WERI-Rb-1 (cell line): ENCODE data around the gene KIAA1328.

ENCODE experiments used
- DNase-seq: peaks from one replicate; pipeline ENCODE4 v3.0.0-alpha.2; 2020
- H3K27ac ChIP-seq: fragments of 250-450 bp; sonication (Bioruptor Pico); 2 replicates; pipeline ENCODE4 v1.5.1; 2020; ENCODE audit warnings: mild to moderate bottlenecking, moderate library complexity
- H3K27me3 ChIP-seq: fragments of 250-450 bp; sonication (Bioruptor Pico); 2 replicates; pipeline ENCODE4 v1.5.1; 2021; ENCODE audit warnings: mild to moderate bottlenecking, low read depth, moderate library complexity; ENCODE audit not compliant: insufficient read depth, severe bottlenecking
- H3K36me3 ChIP-seq: fragments of 250-450 bp; sonication (Bioruptor Pico); 2 replicates; pipeline ENCODE4 v1.5.1; 2020; ENCODE audit warnings: mild to moderate bottlenecking, moderate library complexity
- H3K4me3 ChIP-seq: 2 replicates; pipeline ENCODE4 v1.5.1; 2011; ENCODE audit warnings: low read depth, mild to moderate bottlenecking, control low read depth, low read length
- H3K9me3 ChIP-seq: fragments of 250-450 bp; sonication (Bioruptor Pico); 2 replicates; pipeline ENCODE4 v1.5.1; 2021; ENCODE audit warnings: mild to moderate bottlenecking, moderate library complexity; ENCODE audit not compliant: severe bottlenecking
- CTCF ChIP-seq: IDR thresholded peaks from 2 replicates; pipeline ENCODE4 v1.5.1; 2011; ENCODE audit warnings: low read depth, mild to moderate bottlenecking, control low read depth, inconsistent platforms, low read length

KIAA1328 gene

GRCh38 chr18:37252854-37253393, 424.0 kb downstream of the KIAA1328 start:
- no peak overlapping the region for H3K27ac ChIP-seq

GRCh38 chr18:37253394-37254235, 424.7 kb downstream of the KIAA1328 start:
- no peak for TF ChIP-seq CTCF
- no peak overlapping the region for H3K4me3 ChIP-seq
- no peak overlapping the region for H3K27ac ChIP-seq
- H3K9me3 ChIP-seq: no peaks in the 10 kb centered on the region
- DNase-seq: peak; percentile 33
- H3K36me3 ChIP-seq: no peaks in the 10 kb centered on the region
- no peaks in the 10 kb centered on the region for H3K27me3 ChIP-seq

More at GRCh38 chr18:37252854-37253393, 424.0 kb downstream of the KIAA1328 start:
- Histone ChIP-seq H3K36me3 (no peaks in the 10 kb centered on the region), H3K27me3 (no peaks in the 10 kb centered on the region), H3K9me3 (no peaks in the 10 kb centered on the region), H3K4me3 (no peak overlapping the region)
- DNase-seq: no peak
- no peak for TF ChIP-seq CTCF

- peak overlapping the region; percentile 35 for H3K4me3 ChIP-seq
- H3K36me3 ChIP-seq: no peaks in the 10 kb centered on the region
- H3K9me3 ChIP-seq: no peaks in the 10 kb centered on the region
- DNase-seq: no peak
- H3K27me3 ChIP-seq: no peaks in the 10 kb centered on the region
- no peak for TF ChIP-seq CTCF
- no peak overlapping the region for H3K27ac ChIP-seq
Measured at GRCh38 chr18:37254236-37254754, 425.4 kb downstream of the KIAA1328 start.

GRCh38 chr18:37254973-37255372, 426.0 kb downstream of the KIAA1328 start:
- H3K27me3 ChIP-seq: no peaks in the 10 kb centered on the region
- H3K36me3 ChIP-seq: no peaks in the 10 kb centered on the region
- H3K9me3 ChIP-seq: no peaks in the 10 kb centered on the region
- no peak for DNase-seq
- no peak for TF ChIP-seq CTCF
- H3K27ac ChIP-seq: no peak overlapping the region
- H3K4me3 ChIP-seq: no peak overlapping the region

GRCh38 chr18:37258131-37258530, 429.2 kb downstream of the KIAA1328 start:
- no peaks in the 10 kb centered on the region for H3K9me3 ChIP-seq
- DNase-seq: no peak

More at GRCh38 chr18:37258131-37258530, 429.2 kb downstream of the KIAA1328 start:
- Histone ChIP-seq H3K36me3 (no peaks in the 10 kb centered on the region), H3K4me3 (no peak overlapping the region), H3K27me3 (no peaks in the 10 kb centered on the region), H3K27ac (no peak overlapping the region)
- no peak for TF ChIP-seq CTCF
